ENCODE measurements around the gene CRYBG2.

CRYBG2 gene

GRCh38 chr1:26370591-26371382 is 16.9 kb upstream of the CRYBG2 start:
- no peak for DNase-seq

- no peak for DNase-seq
These were observed 14.6 kb upstream of the CRYBG2 start for GRCh38 chr1:26368486-26368885.

GRCh38 chr1:26368006-26368405 is 14.1 kb upstream of the CRYBG2 start:
- DNase-seq = no peak

- no peak for DNase-seq
These were observed 13.5 kb upstream of the CRYBG2 start for GRCh38 chr1:26367441-26367840.

- no peak for DNase-seq
These were observed 11.0 kb upstream of the CRYBG2 start for GRCh38 chr1:26364956-26365355.

GRCh38 chr1:26363549-26364448 is 9.9 kb upstream of the CRYBG2 start:
- peak; percentile 80 for DNase-seq

- DNase-seq = no peak
These were observed 8.4 kb upstream of the CRYBG2 start for GRCh38 chr1:26362331-26362730.

- DNase-seq = no peak
These were observed 7.7 kb upstream of the CRYBG2 start for GRCh38 chr1:26361605-26362122.

GRCh38 chr1:26360807-26361604 is 7.1 kb upstream of the CRYBG2 start:
- DNase-seq = no peak

- DNase-seq = peak; percentile 59
These were observed 6.3 kb upstream of the CRYBG2 start for GRCh38 chr1:26359981-26360806.

- DNase-seq = no peak
These were observed 4.8 kb upstream of the CRYBG2 start for GRCh38 chr1:26358411-26359384.

- DNase-seq = no peak
These were observed 3.2 kb upstream of the CRYBG2 start for GRCh38 chr1:26357121-26357602.

GRCh38 chr1:26356106-26356505 is 2.2 kb upstream of the CRYBG2 start:
- no peak for DNase-seq

GRCh38 chr1:26354972-26355371 is 1.0 kb upstream of the CRYBG2 start:
- DNase-seq = no peak

- no peak for DNase-seq
These were observed 595 bp downstream of the CRYBG2 start for GRCh38 chr1:26353210-26353859.

- DNase-seq = no peak
These were observed 1.6 kb downstream of the CRYBG2 start for GRCh38 chr1:26352338-26352679.

GRCh38 chr1:26351590-26352337 is 2.2 kb downstream of the CRYBG2 start:
- DNase-seq = no peak

GRCh38 chr1:26350701-26351589 is 3.0 kb downstream of the CRYBG2 start:
- DNase-seq = no peak
